GM12878 (cell line): ENCODE measurements around the gene PRDM9.

Experiments used
- HCFC1 ChIP-seq: fragments of 150-350 bp; IDR thresholded peaks from 2 replicates; pipeline ENCODE4 v1.6.1; 2014; ENCODE audit warnings: low read length
- NRF1 ChIP-seq: conservative IDR thresholded peaks from 2 replicates; pipeline ENCODE4 v1.6.1; 2011; ENCODE audit warnings: mild to moderate bottlenecking, low read depth, low read length, improper control_type of control experiment
- POLR2A ChIP-seq: IDR thresholded peaks from 2 replicates; pipeline ENCODE4 v1.6.1; 2011; ENCODE audit warnings: low read depth, mild to moderate bottlenecking, low read length
- POLR2AphosphoS5 ChIP-seq: IDR thresholded peaks from 2 replicates; pipeline ENCODE4 v1.6.1; 2011; ENCODE audit warnings: mild to moderate bottlenecking, low read length, inconsistent platforms
- TARDBP ChIP-seq: IDR thresholded peaks from 2 replicates; pipeline ENCODE4 v1.6.1; 2016; ENCODE audit warnings: borderline replicate concordance
- TF ChIP-seq, protein P1 (sequence below), 3 experiments: IDR thresholded peaks in 2 of 3; conservative IDR thresholded peaks in 1 of 3; 2 replicates each; pipeline ENCODE4 v1.5.1; 2011; ENCODE audit warnings: low read depth in 3 of 3, low read length in 3 of 3, mild to moderate bottlenecking in 3 of 3, control low read depth in 2 of 3, moderate library complexity in 2 of 3, inconsistent platforms in 1 of 3, mixed read lengths in 1 of 3; ENCODE audit not compliant: control insufficient read depth in 2 of 3, insufficient read depth in 1 of 3; ENCODE audit errors: extremely low read depth in 1 of 3
- TF ChIP-seq, protein P2 (sequence below): IDR thresholded peaks from 2 replicates; pipeline ENCODE4 v1.6.1; 2012; ENCODE audit warnings: mild to moderate bottlenecking, low read depth, low read length

DNA sequence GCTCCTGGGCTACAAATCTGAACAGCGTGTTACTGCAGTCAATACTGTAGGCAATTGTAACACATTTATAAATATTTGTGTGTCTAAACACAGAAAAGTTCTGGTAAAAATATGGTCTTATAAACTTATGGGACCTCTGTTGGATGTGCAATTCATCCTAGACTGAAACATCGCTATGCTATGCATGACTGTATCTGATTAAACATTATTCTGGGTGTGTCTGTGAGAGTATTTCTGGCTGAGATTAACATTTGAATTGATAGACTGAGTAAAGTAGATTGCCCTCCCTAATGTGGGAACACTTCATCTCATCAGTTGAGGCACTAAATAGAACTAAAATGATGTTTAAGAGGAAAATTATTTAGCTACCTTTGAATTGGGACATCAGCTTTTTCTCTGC is 24.3 kb upstream of the PRDM9 start:
- TF ChIP-seq, protein P1, sequence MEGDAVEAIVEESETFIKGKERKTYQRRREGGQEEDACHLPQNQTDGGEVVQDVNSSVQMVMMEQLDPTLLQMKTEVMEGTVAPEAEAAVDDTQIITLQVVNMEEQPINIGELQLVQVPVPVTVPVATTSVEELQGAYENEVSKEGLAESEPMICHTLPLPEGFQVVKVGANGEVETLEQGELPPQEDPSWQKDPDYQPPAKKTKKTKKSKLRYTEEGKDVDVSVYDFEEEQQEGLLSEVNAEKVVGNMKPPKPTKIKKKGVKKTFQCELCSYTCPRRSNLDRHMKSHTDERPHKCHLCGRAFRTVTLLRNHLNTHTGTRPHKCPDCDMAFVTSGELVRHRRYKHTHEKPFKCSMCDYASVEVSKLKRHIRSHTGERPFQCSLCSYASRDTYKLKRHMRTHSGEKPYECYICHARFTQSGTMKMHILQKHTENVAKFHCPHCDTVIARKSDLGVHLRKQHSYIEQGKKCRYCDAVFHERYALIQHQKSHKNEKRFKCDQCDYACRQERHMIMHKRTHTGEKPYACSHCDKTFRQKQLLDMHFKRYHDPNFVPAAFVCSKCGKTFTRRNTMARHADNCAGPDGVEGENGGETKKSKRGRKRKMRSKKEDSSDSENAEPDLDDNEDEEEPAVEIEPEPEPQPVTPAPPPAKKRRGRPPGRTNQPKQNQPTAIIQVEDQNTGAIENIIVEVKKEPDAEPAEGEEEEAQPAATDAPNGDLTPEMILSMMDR (IDR thresholded peaks at IDR 0.05 in 2 of 3, conservative IDR thresholded peaks at IDR 0.05 in 1 of 3; ENCODE audit: control insufficient read depth in 2 of 3, extremely low read depth in 1 of 3, insufficient read depth in 1 of 3, low read depth in 3 of 3, low read length in 3 of 3): no peak
- TF ChIP-seq NRF1 (no peak), POLR2AphosphoS5 (no peak), POLR2A (no peak), TARDBP (no peak), HCFC1 (no peak)
- TF ChIP-seq, protein P2, sequence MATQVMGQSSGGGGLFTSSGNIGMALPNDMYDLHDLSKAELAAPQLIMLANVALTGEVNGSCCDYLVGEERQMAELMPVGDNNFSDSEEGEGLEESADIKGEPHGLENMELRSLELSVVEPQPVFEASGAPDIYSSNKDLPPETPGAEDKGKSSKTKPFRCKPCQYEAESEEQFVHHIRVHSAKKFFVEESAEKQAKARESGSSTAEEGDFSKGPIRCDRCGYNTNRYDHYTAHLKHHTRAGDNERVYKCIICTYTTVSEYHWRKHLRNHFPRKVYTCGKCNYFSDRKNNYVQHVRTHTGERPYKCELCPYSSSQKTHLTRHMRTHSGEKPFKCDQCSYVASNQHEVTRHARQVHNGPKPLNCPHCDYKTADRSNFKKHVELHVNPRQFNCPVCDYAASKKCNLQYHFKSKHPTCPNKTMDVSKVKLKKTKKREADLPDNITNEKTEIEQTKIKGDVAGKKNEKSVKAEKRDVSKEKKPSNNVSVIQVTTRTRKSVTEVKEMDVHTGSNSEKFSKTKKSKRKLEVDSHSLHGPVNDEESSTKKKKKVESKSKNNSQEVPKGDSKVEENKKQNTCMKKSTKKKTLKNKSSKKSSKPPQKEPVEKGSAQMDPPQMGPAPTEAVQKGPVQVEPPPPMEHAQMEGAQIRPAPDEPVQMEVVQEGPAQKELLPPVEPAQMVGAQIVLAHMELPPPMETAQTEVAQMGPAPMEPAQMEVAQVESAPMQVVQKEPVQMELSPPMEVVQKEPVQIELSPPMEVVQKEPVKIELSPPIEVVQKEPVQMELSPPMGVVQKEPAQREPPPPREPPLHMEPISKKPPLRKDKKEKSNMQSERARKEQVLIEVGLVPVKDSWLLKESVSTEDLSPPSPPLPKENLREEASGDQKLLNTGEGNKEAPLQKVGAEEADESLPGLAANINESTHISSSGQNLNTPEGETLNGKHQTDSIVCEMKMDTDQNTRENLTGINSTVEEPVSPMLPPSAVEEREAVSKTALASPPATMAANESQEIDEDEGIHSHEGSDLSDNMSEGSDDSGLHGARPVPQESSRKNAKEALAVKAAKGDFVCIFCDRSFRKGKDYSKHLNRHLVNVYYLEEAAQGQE: no peak
